Hepatocyte (in vitro differentiated cells): ENCODE measurements around the gene STMND1. TPM values are rescaled to one million over a fixed set of nuclear protein-coding genes. Genes with fewer than 3 reads are reported as not detected.

Experiments used
- DNase-seq: peaks from one replicate; pipeline ENCODE4 v3.0.0-alpha.2; 2016; ENCODE audit warnings: low spot score
- H2AFZ ChIP-seq: fragments of 200-600 bp; sonication (generic); 2 replicates; pipeline ENCODE4 v1.6.0; 2016; ENCODE audit warnings: antibody characterized with exemption, mild to moderate bottlenecking
- H3K27ac ChIP-seq: fragments of 200-600 bp; sonication (generic); 2 replicates; pipeline ENCODE4 v1.5.1; 2016; ENCODE audit warnings: mild to moderate bottlenecking
- H3K27me3 ChIP-seq: fragments of 200-600 bp; sonication (generic); 2 replicates; pipeline ENCODE4 v1.6.1; 2016
- H3K36me3 ChIP-seq: fragments of 200-600 bp; sonication (generic); replicated peaks from 2 replicates; pipeline ENCODE4 v1.5.1; 2016; ENCODE audit warnings: low read depth; ENCODE audit not compliant: insufficient read depth
- H3K4me1 ChIP-seq: fragments of 200-600 bp; sonication (generic); 2 replicates; pipeline ENCODE4 v1.5.1; 2016; ENCODE audit warnings: mild to moderate bottlenecking, moderate library complexity; ENCODE audit not compliant: insufficient read depth
- H3K4me2 ChIP-seq: fragments of 200-600 bp; sonication (generic); 2 replicates; pipeline ENCODE4 v1.6.0; 2016
- H3K4me3 ChIP-seq: fragments of 200-600 bp; sonication (generic); 2 replicates; pipeline ENCODE4 v1.5.1; 2016; ENCODE audit warnings: mild to moderate bottlenecking
- H3K79me2 ChIP-seq: fragments of 200-600 bp; sonication (generic); 2 replicates; pipeline ENCODE4 v1.6.0; 2017; ENCODE audit warnings: mild to moderate bottlenecking
- H3K9me2 ChIP-seq: fragments of 200-600 bp; sonication (generic); replicated peaks from 2 replicates; pipeline ENCODE4 v1.6.0; 2017; ENCODE audit warnings: mild to moderate bottlenecking; ENCODE audit not compliant: insufficient read depth
- H3K9me3 ChIP-seq: fragments of 200-600 bp; sonication (generic); 2 replicates; pipeline ENCODE4 v1.5.1; 2016; ENCODE audit warnings: low read depth, mild to moderate bottlenecking
- H4K20me1 ChIP-seq: fragments of 200-600 bp; sonication (generic); 2 replicates; pipeline ENCODE4 v1.6.0; 2016; ENCODE audit warnings: mild to moderate bottlenecking; ENCODE audit not compliant: insufficient read depth, poor library complexity, severe bottlenecking
- EZH2 ChIP-seq: fragments of 200-600 bp; sonication (generic); IDR thresholded peaks from 2 replicates; pipeline ENCODE4 v1.6.1; 2016; ENCODE audit warnings: antibody characterized with exemption, mild to moderate bottlenecking, borderline replicate concordance
- EZH2phosphoT487 ChIP-seq: fragments of 200-600 bp; sonication (generic); IDR thresholded peaks from one replicate; pipeline ENCODE4 v1.6.1; 2018; ENCODE audit warnings: antibody characterized with exemption, mild to moderate bottlenecking, low read depth, moderate library complexity; ENCODE audit not compliant: unreplicated experiment, severe bottlenecking
- WGBS: methylation state at CpG from one replicate; pipeline ENCODE4 v1.1.6; 2016; ENCODE audit warnings: low lambda C conversion rate; ENCODE audit errors: missing lambda C conversion rate; 5-methylcytosine and 5-hydroxymethylcytosine counted together
- polyA plus RNA-seq: library from polyadenylated mRNA; unstranded; fragments of >200 nt; fragmentation: Nextera tagmentation; extraction: Ambion mirVana; gene quantifications from 2 replicates; pipeline ENCODE4 v1.2.1, GENCODE V29; 2016
- total RNA-seq: library from RNA; depleted of rRNA; stranded (reverse); fragments of >200 nt; gene quantifications from 2 replicates; pipeline ENCODE4 v1.2.3, GENCODE V29; 2014
- TF ChIP-seq, protein P1 (sequence below): fragments of 200-600 bp; sonication (generic); IDR thresholded peaks from 2 replicates; pipeline ENCODE4 v1.5.1; 2016; ENCODE audit warnings: antibody characterized with exemption, mild to moderate bottlenecking; ENCODE audit not compliant: poor library complexity

Gene STMND1
- total and polyA plus RNA-seq, 2 experiments from 2014 or later, result 0.27 TPM; not detected in 1

- H3K4me3 ChIP-seq, result no peak overlapping the region
- H2AFZ ChIP-seq, result no peak overlapping the region
- H3K27ac ChIP-seq, result no peak overlapping the region
- H3K79me2 ChIP-seq, result no peaks in the 10 kb centered on the region
- H3K36me3 ChIP-seq, result no peaks in the 10 kb centered on the region
- TF ChIP-seq EZH2 (no peak), EZH2phosphoT487 (no peak)
- TF ChIP-seq, protein P1, sequence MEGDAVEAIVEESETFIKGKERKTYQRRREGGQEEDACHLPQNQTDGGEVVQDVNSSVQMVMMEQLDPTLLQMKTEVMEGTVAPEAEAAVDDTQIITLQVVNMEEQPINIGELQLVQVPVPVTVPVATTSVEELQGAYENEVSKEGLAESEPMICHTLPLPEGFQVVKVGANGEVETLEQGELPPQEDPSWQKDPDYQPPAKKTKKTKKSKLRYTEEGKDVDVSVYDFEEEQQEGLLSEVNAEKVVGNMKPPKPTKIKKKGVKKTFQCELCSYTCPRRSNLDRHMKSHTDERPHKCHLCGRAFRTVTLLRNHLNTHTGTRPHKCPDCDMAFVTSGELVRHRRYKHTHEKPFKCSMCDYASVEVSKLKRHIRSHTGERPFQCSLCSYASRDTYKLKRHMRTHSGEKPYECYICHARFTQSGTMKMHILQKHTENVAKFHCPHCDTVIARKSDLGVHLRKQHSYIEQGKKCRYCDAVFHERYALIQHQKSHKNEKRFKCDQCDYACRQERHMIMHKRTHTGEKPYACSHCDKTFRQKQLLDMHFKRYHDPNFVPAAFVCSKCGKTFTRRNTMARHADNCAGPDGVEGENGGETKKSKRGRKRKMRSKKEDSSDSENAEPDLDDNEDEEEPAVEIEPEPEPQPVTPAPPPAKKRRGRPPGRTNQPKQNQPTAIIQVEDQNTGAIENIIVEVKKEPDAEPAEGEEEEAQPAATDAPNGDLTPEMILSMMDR, result no peak
- no peak overlapping the region for H3K4me2 ChIP-seq
- DNase-seq, result no peak
- no peaks in the 10 kb centered on the region for H3K4me1 ChIP-seq
- WGBS, result 81% methylated on average over 2 of the region's 2 CpGs
- H3K27me3 ChIP-seq, result no peaks in the 10 kb centered on the region
- no peaks in the 10 kb centered on the region for H4K20me1 ChIP-seq
- H3K9me2 ChIP-seq, result no peaks in the 10 kb centered on the region
- no peaks in the 10 kb centered on the region for H3K9me3 ChIP-seq
Measured at GRCh38 chr6:17058550-17058949, 43.3 kb upstream of the STMND1 start.

GRCh38 chr6:17059022-17059421, 42.8 kb upstream of the STMND1 start:
- Histone ChIP-seq H3K4me3 (no peak overlapping the region), H3K27me3 (no peaks in the 10 kb centered on the region), H3K79me2 (no peaks in the 10 kb centered on the region), H3K9me3 (no peaks in the 10 kb centered on the region), H3K27ac (no peak overlapping the region), H3K4me1 (no peaks in the 10 kb centered on the region), H3K9me2 (no peaks in the 10 kb centered on the region), H3K36me3 (no peaks in the 10 kb centered on the region), H2AFZ (no peak overlapping the region), H3K4me2 (no peak overlapping the region), H4K20me1 (no peaks in the 10 kb centered on the region)
- TF ChIP-seq, protein P1, result no peak
- TF ChIP-seq EZH2 (no peak), EZH2phosphoT487 (no peak)
- WGBS, result 91% methylated on average over 7 of the region's 7 CpGs
- no peak for DNase-seq

- no peaks in the 10 kb centered on the region for H3K79me2 ChIP-seq
- H3K27ac ChIP-seq, result no peak overlapping the region
- no peaks in the 10 kb centered on the region for H3K4me1 ChIP-seq
- no peaks in the 10 kb centered on the region for H3K9me3 ChIP-seq
- WGBS, result 87% methylated on average over 3 of the region's 3 CpGs
- H3K27me3 ChIP-seq, result no peaks in the 10 kb centered on the region
- H3K9me2 ChIP-seq, result no peaks in the 10 kb centered on the region
- H3K36me3 ChIP-seq, result no peaks in the 10 kb centered on the region
- no peak overlapping the region for H3K4me3 ChIP-seq
- TF ChIP-seq, protein P1, result no peak
- TF ChIP-seq EZH2, result no peak
- no peak for TF ChIP-seq EZH2phosphoT487
- DNase-seq, result no peak
- H3K4me2 ChIP-seq, result no peak overlapping the region
- no peak overlapping the region for H2AFZ ChIP-seq
- H4K20me1 ChIP-seq, result no peaks in the 10 kb centered on the region
Measured at GRCh38 chr6:17059850-17060249, 42.0 kb upstream of the STMND1 start.

GRCh38 chr6:17061097-17061496, 40.8 kb upstream of the STMND1 start:
- TF ChIP-seq, protein P1, result no peak
- TF ChIP-seq EZH2, result no peak
- TF ChIP-seq EZH2phosphoT487, result no peak
- H3K9me3 ChIP-seq, result no peaks in the 10 kb centered on the region
- no peak overlapping the region for H2AFZ ChIP-seq
- H3K36me3 ChIP-seq, result no peaks in the 10 kb centered on the region
- DNase-seq, result no peak
- H4K20me1 ChIP-seq, result no peaks in the 10 kb centered on the region
- H3K4me2 ChIP-seq, result no peak overlapping the region
- H3K4me3 ChIP-seq, result no peak overlapping the region
- H3K9me2 ChIP-seq, result no peaks in the 10 kb centered on the region
- no peaks in the 10 kb centered on the region for H3K27me3 ChIP-seq
- no peak overlapping the region for H3K27ac ChIP-seq
- H3K79me2 ChIP-seq, result no peaks in the 10 kb centered on the region
- no peaks in the 10 kb centered on the region for H3K4me1 ChIP-seq
- WGBS, result 75% methylated on average over 2 of the region's 2 CpGs
